HepG2 (cell line): ENCODE results near the gene MFAP4.

Experiments
- CCAR2 ChIP-seq: fragments of 200-400 bp; formaldehyde crosslinking; optimal IDR thresholded peaks from 2 replicates; pipeline ENCODE3; 2018; ENCODE audit warnings: low read depth, mild to moderate bottlenecking, low read length, moderate library complexity
- FOXM1 ChIP-seq: sonication (generic); formaldehyde crosslinking; IDR thresholded peaks from 2 replicates; pipeline ENCODE4 v1.5.0; 2020; ENCODE audit warnings: missing genetic modification reagents
- PHF8 ChIP-seq: sonication (generic); formaldehyde crosslinking; IDR thresholded peaks from 2 replicates; pipeline ENCODE4 v1.5.0; 2020; ENCODE audit warnings: missing genetic modification reagents
- POLR2AphosphoS5 ChIP-seq: IDR thresholded peaks from 2 replicates; pipeline ENCODE4 v1.6.1; 2012; ENCODE audit warnings: low read depth, low read length
- SMAD1 ChIP-seq: sonication (generic); formaldehyde crosslinking; IDR thresholded peaks from 2 replicates; pipeline ENCODE4 v1.4.0; 2020; ENCODE audit warnings: missing genetic modification reagents, low read depth, mild to moderate bottlenecking, borderline replicate concordance
- SUZ12 ChIP-seq: fragments of 150-350 bp; IDR thresholded peaks from 2 replicates; pipeline ENCODE4 v1.6.1; 2014; ENCODE audit warnings: low read depth, low read length
- TOPORS ChIP-seq: sonication (generic); formaldehyde crosslinking; IDR thresholded peaks from 2 replicates; pipeline ENCODE4 v1.8.0; 2023; ENCODE audit warnings: mild to moderate bottlenecking, missing genetic modification reagents
- ZNF660 ChIP-seq: sonication (generic); formaldehyde crosslinking; IDR thresholded peaks from 2 replicates; pipeline ENCODE4 v1.5.1; 2020; ENCODE audit warnings: mild to moderate bottlenecking, low read depth, missing genetic modification reagents, borderline replicate concordance
- TF ChIP-seq, protein P1 (sequence below): sonication (generic); formaldehyde crosslinking; IDR thresholded peaks from 2 replicates; pipeline ENCODE4 v1.5.0; 2020; ENCODE audit warnings: mild to moderate bottlenecking, missing genetic modification reagents, moderate library complexity
- TF ChIP-seq, protein P2 (sequence below): sonication (generic); formaldehyde crosslinking; conservative IDR thresholded peaks from 2 replicates; pipeline ENCODE4 v1.4.0; 2020; ENCODE audit warnings: missing genetic modification reagents
- TF ChIP-seq, protein P3 (sequence below): sonication (generic); formaldehyde crosslinking; IDR thresholded peaks from 2 replicates; pipeline ENCODE4 v1.5.0; 2020; ENCODE audit warnings: missing genetic modification reagents

DNA sequence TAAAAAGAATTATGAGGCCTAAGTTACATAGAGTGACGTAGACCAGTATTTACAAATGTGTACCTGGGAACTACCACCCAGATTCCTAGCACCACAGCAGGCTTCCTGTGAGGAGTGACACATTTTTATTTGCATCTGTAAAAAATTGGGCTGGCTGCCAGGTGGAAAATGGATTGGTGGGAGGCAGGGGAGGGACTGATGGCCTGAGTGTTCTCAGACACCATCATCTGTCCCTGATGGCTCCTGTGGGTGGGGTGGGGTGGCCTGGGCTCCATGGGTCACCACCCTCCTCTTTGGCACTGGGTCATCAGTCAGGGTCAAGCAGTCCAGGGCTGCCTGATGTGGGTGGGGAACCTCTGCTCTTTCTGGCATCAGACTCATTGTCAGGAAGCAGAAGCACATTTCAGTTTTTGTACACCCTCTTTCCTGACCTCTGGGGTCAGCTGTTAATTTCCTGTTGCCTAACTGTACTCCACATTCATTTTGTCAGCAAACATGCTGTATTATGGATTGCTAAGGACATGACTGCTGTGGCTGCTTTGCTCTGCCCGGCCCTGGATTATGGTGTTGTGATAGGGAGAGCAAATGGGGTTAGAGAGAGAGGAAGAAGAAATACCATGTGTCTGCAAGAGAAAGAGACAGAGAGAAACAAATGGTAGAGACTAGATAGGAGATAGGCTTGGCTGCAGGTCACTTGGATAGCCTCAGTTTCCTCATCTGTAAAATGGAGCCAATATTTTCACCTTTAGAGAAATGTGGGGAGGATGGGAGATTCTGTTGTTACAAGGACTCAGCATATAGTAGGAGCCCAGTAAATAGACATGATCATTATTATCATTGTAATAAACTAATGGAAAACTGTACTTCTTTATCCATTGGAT, 11.6 kb upstream of the MFAP4 start:
- TF ChIP-seq, protein P1, sequence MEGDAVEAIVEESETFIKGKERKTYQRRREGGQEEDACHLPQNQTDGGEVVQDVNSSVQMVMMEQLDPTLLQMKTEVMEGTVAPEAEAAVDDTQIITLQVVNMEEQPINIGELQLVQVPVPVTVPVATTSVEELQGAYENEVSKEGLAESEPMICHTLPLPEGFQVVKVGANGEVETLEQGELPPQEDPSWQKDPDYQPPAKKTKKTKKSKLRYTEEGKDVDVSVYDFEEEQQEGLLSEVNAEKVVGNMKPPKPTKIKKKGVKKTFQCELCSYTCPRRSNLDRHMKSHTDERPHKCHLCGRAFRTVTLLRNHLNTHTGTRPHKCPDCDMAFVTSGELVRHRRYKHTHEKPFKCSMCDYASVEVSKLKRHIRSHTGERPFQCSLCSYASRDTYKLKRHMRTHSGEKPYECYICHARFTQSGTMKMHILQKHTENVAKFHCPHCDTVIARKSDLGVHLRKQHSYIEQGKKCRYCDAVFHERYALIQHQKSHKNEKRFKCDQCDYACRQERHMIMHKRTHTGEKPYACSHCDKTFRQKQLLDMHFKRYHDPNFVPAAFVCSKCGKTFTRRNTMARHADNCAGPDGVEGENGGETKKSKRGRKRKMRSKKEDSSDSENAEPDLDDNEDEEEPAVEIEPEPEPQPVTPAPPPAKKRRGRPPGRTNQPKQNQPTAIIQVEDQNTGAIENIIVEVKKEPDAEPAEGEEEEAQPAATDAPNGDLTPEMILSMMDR, result no peak
- TF ChIP-seq, protein P2, sequence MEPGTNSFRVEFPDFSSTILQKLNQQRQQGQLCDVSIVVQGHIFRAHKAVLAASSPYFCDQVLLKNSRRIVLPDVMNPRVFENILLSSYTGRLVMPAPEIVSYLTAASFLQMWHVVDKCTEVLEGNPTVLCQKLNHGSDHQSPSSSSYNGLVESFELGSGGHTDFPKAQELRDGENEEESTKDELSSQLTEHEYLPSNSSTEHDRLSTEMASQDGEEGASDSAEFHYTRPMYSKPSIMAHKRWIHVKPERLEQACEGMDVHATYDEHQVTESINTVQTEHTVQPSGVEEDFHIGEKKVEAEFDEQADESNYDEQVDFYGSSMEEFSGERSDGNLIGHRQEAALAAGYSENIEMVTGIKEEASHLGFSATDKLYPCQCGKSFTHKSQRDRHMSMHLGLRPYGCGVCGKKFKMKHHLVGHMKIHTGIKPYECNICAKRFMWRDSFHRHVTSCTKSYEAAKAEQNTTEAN (CRISPR knock-in tag), result no peak
- TF ChIP-seq TOPORS (CRISPR knock-in tag), result no peak
- TF ChIP-seq ZNF660, result no peak
- no peak for TF ChIP-seq SMAD1 (CRISPR knock-in tag)
- TF ChIP-seq CCAR2, result no peak
- TF ChIP-seq PHF8, result no peak
- TF ChIP-seq FOXM1 (CRISPR knock-in tag), result no peak
- TF ChIP-seq, protein P3, sequence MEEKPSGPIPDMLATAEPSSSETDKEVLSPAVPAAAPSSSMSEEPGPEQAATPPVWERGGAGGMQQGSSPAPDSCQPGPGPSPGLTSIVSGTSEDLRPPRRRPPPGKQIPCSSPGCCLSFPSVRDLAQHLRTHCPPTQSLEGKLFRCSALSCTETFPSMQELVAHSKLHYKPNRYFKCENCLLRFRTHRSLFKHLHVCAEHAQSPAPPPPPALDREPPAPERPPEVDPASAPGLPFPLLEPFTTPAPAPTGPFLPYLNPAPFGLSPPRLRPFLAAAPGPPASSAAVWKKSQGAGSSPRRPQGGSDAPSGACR, result no peak
- no peak for TF ChIP-seq SUZ12
- TF ChIP-seq POLR2AphosphoS5, result no peak
